ENCODE results near the gene IDH3A. TPM values are rescaled to one million over a fixed set of nuclear protein-coding genes. Genes with fewer than 3 reads are reported as not detected.
A peak's percentile ranks its signal among the peaks of the same experiment; 100 is the strongest.

The IDH3A gene
- polyA plus RNA-seq, 3 donors from 2014 or later: 39.6 to 59.7 (median 41.4) TPM

GRCh38 chr15:78109156-78109555 lies 40.0 kb upstream of the IDH3A start:
- no peak overlapping the region for H3K4me3 Mint-ChIP-seq
- H3K4me1 Mint-ChIP-seq: peaks cover 31 to 37% of the 10 kb centered on the region in 2 donors
- no peak overlapping the region for H3K27ac Mint-ChIP-seq
- no peak for DNase-seq
- no peaks in the 10 kb centered on the region for H3K9me3 Mint-ChIP-seq
- H3K36me3 Mint-ChIP-seq: no peaks in the 10 kb centered on the region
- peaks cover 5 to 6% (median 5%) of the 10 kb centered on the region in 3 donors for H3K27me3 Mint-ChIP-seq (ENCODE audit: low read depth in 3 of 3)

GRCh38 chr15:78110096-78110495 lies 39.1 kb upstream of the IDH3A start:
- Mint-ChIP-seq H3K27ac (peak overlapping the region in 1 of 6 donors; percentile 72), H3K4me3 (no peak overlapping the region), H3K36me3 (no peaks in the 10 kb centered on the region), H3K4me1 (peaks cover 21 to 27% of the 10 kb centered on the region in 2 donors), H3K27me3 (ENCODE audit: low read depth in 3 of 3) (peaks cover 2 to 5% (median 5%) of the 10 kb centered on the region in 3 donors), H3K9me3 (no peaks in the 10 kb centered on the region)
- no peak for DNase-seq

- no peak for DNase-seq
- Mint-ChIP-seq H3K4me1 (peaks cover 12 to 18% of the 10 kb centered on the region in 2 donors), H3K27me3 (ENCODE audit: low read depth in 3 of 3) (peaks cover under 1 to 8% (median 3%) of the 10 kb centered on the region in 3 donors), H3K4me3 (no peak overlapping the region), H3K36me3 (no peaks in the 10 kb centered on the region), H3K9me3 (no peaks in the 10 kb centered on the region), H3K27ac (peak overlapping the region in 1 of 6 donors; percentile 28)
Measured at GRCh38 chr15:78110916-78111475, 38.2 kb upstream of the IDH3A start.

GRCh38 chr15:78111788-78112187 lies 37.4 kb upstream of the IDH3A start:
- H3K36me3 Mint-ChIP-seq: no peaks in the 10 kb centered on the region
- no peak for DNase-seq
- peaks cover 4 to 11% of the 10 kb centered on the region in 2 donors for H3K4me1 Mint-ChIP-seq
- peaks cover 0 to 7% (median 1%) of the 10 kb centered on the region in 3 donors for H3K27me3 Mint-ChIP-seq (ENCODE audit: low read depth in 3 of 3)
- H3K27ac Mint-ChIP-seq: no peak overlapping the region
- H3K4me3 Mint-ChIP-seq: no peak overlapping the region
- no peaks in the 10 kb centered on the region for H3K9me3 Mint-ChIP-seq

- peaks cover 2 to 6% of the 10 kb centered on the region in 2 donors for H3K4me1 Mint-ChIP-seq
- H3K27ac Mint-ChIP-seq: no peak overlapping the region
- no peaks in the 10 kb centered on the region for H3K36me3 Mint-ChIP-seq
- H3K9me3 Mint-ChIP-seq: no peaks in the 10 kb centered on the region
- no peak for DNase-seq
- H3K27me3 Mint-ChIP-seq (ENCODE audit: low read depth in 3 of 3): peaks cover 0 to 7% (median 1%) of the 10 kb centered on the region in 3 donors
- no peak overlapping the region for H3K4me3 Mint-ChIP-seq
Measured at GRCh38 chr15:78112551-78112950, 36.6 kb upstream of the IDH3A start.

- Mint-ChIP-seq H3K27ac (no peak overlapping the region), H3K4me1 (no peaks in the 10 kb centered on the region)
Measured at GRCh38 chr15:78120523-78120922, 28.6 kb upstream of the IDH3A start.

GRCh38 chr15:78125267-78125666 lies 23.9 kb upstream of the IDH3A start:
- Mint-ChIP-seq H3K4me3 (no peak overlapping the region), H3K27me3 (ENCODE audit: low read depth in 3 of 3) (peaks cover 0 to 2% (median 0%) of the 10 kb centered on the region in 3 donors)

More at GRCh38 chr15:78120523-78120922, 28.6 kb upstream of the IDH3A start:
- peaks cover 0 to 9% (median 2%) of the 10 kb centered on the region in 3 donors for H3K27me3 Mint-ChIP-seq (ENCODE audit: low read depth in 3 of 3)
- H3K4me3 Mint-ChIP-seq: no peak overlapping the region
- H3K36me3 Mint-ChIP-seq: no peaks in the 10 kb centered on the region
- H3K9me3 Mint-ChIP-seq: no peaks in the 10 kb centered on the region
- no peak for DNase-seq

GRCh38 chr15:78127882-78128281 lies 21.3 kb upstream of the IDH3A start:
- Mint-ChIP-seq H3K4me3 (no peak overlapping the region), H3K9me3 (no peaks in the 10 kb centered on the region), H3K36me3 (no peaks in the 10 kb centered on the region), H3K27me3 (ENCODE audit: low read depth in 3 of 3) (peaks cover 0 to 3% (median 0%) of the 10 kb centered on the region in 3 donors), H3K4me1 (peaks cover 11 to 16% of the 10 kb centered on the region in 2 donors), H3K27ac (peak overlapping the region in 3 of 6 donors; percentile 1 to 43 (median 39))
- no peak for DNase-seq

More at GRCh38 chr15:78125267-78125666, 23.9 kb upstream of the IDH3A start:
- Mint-ChIP-seq H3K4me1 (no peaks in the 10 kb centered on the region), H3K9me3 (no peaks in the 10 kb centered on the region), H3K36me3 (no peaks in the 10 kb centered on the region), H3K27ac (no peak overlapping the region)
- no peak for DNase-seq

- H3K36me3 Mint-ChIP-seq: no peaks in the 10 kb centered on the region
- peaks cover 0 to 3% (median 0%) of the 10 kb centered on the region in 3 donors for H3K27me3 Mint-ChIP-seq (ENCODE audit: low read depth in 3 of 3)
- peaks cover 12 to 20% of the 10 kb centered on the region in 2 donors for H3K4me1 Mint-ChIP-seq
- no peak for DNase-seq
- H3K9me3 Mint-ChIP-seq: no peaks in the 10 kb centered on the region
- peak overlapping the region in 5 of 6 donors; percentile 68 to 89 (median 78) for H3K27ac Mint-ChIP-seq
- H3K4me3 Mint-ChIP-seq: no peak overlapping the region
Measured at GRCh38 chr15:78129077-78129750, 19.9 kb upstream of the IDH3A start.

- Mint-ChIP-seq H3K4me1 (peaks cover 12 to 20% of the 10 kb centered on the region in 2 donors), H3K36me3 (no peaks in the 10 kb centered on the region), H3K27ac (peak overlapping the region; percentile 6 to 89 (median 72)), H3K4me3 (peak overlapping the region; percentile 68 to 83 (median 76)), H3K9me3 (no peaks in the 10 kb centered on the region), H3K27me3 (ENCODE audit: low read depth in 3 of 3) (peaks cover 0 to 3% (median 0%) of the 10 kb centered on the region in 3 donors)
- no peak for DNase-seq
Measured at GRCh38 chr15:78129751-78130287, 19.3 kb upstream of the IDH3A start.

- H3K4me1 Mint-ChIP-seq: peaks cover 12 to 20% of the 10 kb centered on the region in 2 donors
- peak overlapping the region; percentile 68 to 83 (median 76) for H3K4me3 Mint-ChIP-seq
- DNase-seq: no peak
- H3K36me3 Mint-ChIP-seq: no peaks in the 10 kb centered on the region
- H3K9me3 Mint-ChIP-seq: no peaks in the 10 kb centered on the region
- H3K27me3 Mint-ChIP-seq (ENCODE audit: low read depth in 3 of 3): peaks cover 0 to 2% (median 1%) of the 10 kb centered on the region in 3 donors
- H3K27ac Mint-ChIP-seq: peak overlapping the region; percentile 6 to 89 (median 55)
Measured at GRCh38 chr15:78130466-78131294, 18.5 kb upstream of the IDH3A start.

GRCh38 chr15:78131295-78132061 lies 17.7 kb upstream of the IDH3A start, which contains the start of gene CIB2:
CIB2 (minus strand) TSS chr15:78131445; CDS start chr15:78131215, 230 bp downstream.
- H3K4me3 Mint-ChIP-seq: peak within 1 kb of the TSS; percentile 80 to 89 (median 83)
- peak; percentile 73 to 80 (median 78) for DNase-seq
- H3K27me3 Mint-ChIP-seq (ENCODE audit: low read depth in 3 of 3): peaks cover 0 to 2% (median 1%) of the 10 kb centered on the region in 3 donors
- H3K9me3 Mint-ChIP-seq: no peaks in the 10 kb centered on the region
- H3K4me1 Mint-ChIP-seq: peaks cover 12 to 20% of the 10 kb centered on the region in 2 donors
- H3K27ac Mint-ChIP-seq: peak within 1 kb of the TSS; percentile 60 to 89 (median 71)
- no peaks in the 10 kb centered on the region for H3K36me3 Mint-ChIP-seq

GRCh38 chr15:78133801-78134200 lies 15.4 kb upstream of the IDH3A start:
- no peak overlapping the region for H3K27ac Mint-ChIP-seq
- no peak for DNase-seq
- peak overlapping the region in 1 of 5 donors; percentile 33 for H3K4me3 Mint-ChIP-seq

More at GRCh38 chr15:78133801-78134200, 15.4 kb upstream of the IDH3A start:
- Mint-ChIP-seq H3K4me1 (peaks cover 12 to 20% of the 10 kb centered on the region in 2 donors), H3K36me3 (no peaks in the 10 kb centered on the region), H3K9me3 (no peaks in the 10 kb centered on the region), H3K27me3 (ENCODE audit: low read depth in 3 of 3) (peaks cover 0 to 2% (median 1%) of the 10 kb centered on the region in 3 donors)
